GM19239 (cell line): Measurements from ENCODE around the gene SH2D3C.

Experiments used
- DNase-seq: peaks from one replicate; pipeline ENCODE4 v3.0.0; 2011; ENCODE audit warnings: low spot score; ENCODE audit not compliant: insufficient read length
- FAIRE-seq: peaks from 2 replicates; lab custom pipeline; 2011; peaks lifted over from hg19 to GRCh38; lab: Jason Lieb, UNC

Gene SH2D3C

GRCh38 chr9:127726871-127727270 lies 51.6 kb downstream of the SH2D3C start:
- DNase-seq (no peak), FAIRE-seq (no peak)

DNA sequence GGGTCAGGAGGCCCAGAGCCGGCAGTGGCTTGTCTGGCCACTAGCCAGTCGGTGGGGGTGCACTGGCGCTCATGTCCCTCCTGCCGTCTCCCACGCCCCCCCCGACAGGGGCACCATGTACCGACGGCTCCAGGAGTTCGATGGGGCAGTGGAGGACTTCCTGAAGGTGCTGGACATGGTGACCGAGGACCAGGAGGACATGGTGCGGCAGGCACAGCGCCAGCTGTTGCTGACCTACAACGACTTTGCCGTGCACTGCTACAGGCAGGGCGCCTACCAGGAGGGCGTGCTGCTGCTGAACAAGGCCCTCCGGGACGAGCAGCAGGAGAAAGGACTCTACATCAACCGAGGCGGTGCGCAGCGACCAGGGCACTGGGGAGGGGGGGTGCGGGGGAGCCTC lies 54.5 kb downstream of the SH2D3C start:
- DNase-seq, result no peak
- no peak for FAIRE-seq

DNA sequence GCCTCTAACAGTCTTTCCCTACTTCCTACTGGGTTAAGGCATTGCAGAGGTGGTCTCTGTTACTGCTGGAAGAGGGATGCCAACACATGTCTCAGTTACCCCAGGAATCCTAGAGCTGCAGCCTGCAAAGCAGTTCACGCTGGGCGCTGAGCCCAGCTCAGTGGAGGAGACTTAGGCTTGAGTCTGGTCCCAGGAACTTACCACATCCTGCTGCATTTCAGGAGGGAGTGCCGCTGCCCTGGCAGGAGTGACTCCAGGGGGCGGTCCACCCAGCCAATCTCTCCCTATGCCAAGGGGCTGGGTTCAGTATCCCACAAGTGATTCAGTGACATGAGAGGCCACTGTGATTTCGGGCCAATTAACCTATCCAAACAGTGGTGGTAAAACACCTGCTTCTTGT lies 55.0 kb downstream of the SH2D3C start:
- no peak for DNase-seq
- FAIRE-seq, result no peak

DNA sequence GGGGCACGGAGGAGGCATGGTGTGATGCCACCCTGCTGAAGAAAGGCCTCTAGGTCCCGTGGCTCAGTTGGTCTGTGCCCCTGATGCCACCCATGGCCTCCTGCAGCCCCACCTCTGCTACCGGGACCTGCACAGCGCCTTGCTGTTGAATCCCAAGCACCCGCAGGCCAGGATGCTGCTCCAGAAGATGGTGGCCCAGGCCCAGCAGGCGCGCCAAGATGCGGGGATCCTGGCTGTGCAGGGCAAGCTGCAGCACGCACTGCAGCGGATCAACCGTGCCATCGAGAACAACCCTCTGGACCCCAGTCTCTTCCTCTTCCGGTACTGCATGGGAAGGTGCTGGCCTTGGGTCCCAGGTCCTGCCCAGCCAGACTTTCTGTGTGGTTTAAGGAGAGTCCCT lies 55.5 kb downstream of the SH2D3C start:
- no peak for FAIRE-seq
- no peak for DNase-seq

DNA sequence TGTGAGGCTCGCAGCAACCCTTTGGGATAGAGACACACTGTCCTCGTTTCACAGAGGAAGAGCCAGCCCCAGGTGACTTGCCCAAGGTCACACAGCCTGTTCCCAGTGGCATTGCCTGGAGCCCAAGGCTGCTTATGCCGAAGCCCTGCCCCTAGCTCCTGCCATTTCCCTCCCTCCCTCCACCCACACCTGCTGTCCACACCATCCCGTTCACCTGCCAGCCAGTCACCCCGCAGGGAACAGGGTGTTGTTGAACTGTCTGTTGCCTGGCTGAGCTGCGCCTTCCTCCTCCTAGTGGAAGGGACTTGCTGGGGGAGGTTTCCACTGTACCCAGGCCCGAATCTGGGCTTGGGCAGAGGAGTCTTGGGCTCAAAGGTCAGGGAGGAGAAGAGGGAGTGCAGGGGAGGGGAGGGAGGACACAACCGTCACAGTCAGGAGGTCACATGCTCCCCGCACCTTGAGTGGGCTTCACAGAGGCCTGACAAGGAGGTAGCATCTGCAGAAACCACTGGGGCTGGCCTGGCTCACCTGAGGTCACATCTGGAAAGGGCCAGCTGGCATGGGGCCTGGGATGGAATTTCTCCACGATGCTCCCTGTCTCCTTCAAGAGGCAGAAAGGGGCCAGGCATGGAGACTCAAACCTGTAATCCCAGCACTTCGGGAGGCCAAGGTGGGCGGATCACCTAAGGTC lies 56.3 kb downstream of the SH2D3C start:
- FAIRE-seq (no peak), DNase-seq (no peak)

GRCh38 chr9:127721391-127721821 lies 57.1 kb downstream of the SH2D3C start:
- FAIRE-seq (no peak), DNase-seq (no peak)

- DNase-seq (no peak), FAIRE-seq (no peak)
These were observed 57.6 kb downstream of the SH2D3C start for GRCh38 chr9:127720865-127721227.

- DNase-seq (no peak), FAIRE-seq (no peak)
These were observed 58.2 kb downstream of the SH2D3C start for GRCh38 chr9:127720031-127720864.

DNA sequence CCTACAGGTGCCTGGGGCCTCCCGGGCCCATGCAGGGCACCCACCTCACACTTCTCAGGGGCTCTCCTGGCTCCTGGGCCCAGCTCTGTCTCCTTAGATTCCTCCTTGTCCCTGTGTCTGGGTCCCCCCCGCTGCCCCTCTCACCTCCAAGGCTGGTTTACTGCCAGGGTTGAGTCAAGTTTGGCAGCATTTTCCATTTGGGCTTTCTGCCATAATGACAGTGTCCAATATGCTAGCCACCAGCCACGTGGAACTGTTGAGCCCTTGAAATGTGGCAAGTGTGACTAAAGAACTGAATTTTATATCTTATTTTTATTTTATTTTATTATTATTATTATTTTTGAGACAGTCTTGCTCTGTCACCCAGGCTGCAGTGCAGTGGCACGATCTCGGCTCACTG lies 60.7 kb downstream of the SH2D3C start:
- DNase-seq, result no peak
- FAIRE-seq, result no peak

DNA sequence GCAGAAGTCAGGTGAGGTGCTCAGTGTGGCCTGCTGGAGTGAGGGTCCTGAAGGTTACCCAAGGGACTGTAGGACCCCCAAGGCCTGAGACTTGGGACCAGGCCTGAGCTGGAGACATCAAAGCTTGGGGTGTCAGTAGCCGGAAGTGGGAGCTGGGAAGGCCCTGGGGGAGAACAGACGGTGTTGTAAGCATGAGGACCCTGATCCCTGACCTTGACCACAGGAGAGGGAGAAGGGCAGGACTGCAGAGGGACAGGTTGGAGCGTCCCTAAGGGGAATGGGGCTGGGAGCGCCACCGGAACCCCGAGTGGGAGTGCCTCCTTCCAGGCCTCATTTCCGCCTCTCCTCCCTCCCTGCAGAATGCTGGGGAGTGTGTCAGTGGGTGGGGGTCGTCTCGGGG lies 62.1 kb downstream of the SH2D3C start:
- DNase-seq, result no peak
- no peak for FAIRE-seq

GRCh38 chr9:127715470-127716337 lies 62.8 kb downstream of the SH2D3C start, which contains the start of the genes PTRH1 and TTC16:
PTRH1 (minus strand) TSS chr9:127715663; CDS start chr9:127715639, 24 bp downstream.
TTC16 (plus strand) TSS chr9:127716079; CDS start chr9:127716146, 67 bp downstream.
- FAIRE-seq (peak; percentile 98), DNase-seq (peak; percentile 98)

DNA sequence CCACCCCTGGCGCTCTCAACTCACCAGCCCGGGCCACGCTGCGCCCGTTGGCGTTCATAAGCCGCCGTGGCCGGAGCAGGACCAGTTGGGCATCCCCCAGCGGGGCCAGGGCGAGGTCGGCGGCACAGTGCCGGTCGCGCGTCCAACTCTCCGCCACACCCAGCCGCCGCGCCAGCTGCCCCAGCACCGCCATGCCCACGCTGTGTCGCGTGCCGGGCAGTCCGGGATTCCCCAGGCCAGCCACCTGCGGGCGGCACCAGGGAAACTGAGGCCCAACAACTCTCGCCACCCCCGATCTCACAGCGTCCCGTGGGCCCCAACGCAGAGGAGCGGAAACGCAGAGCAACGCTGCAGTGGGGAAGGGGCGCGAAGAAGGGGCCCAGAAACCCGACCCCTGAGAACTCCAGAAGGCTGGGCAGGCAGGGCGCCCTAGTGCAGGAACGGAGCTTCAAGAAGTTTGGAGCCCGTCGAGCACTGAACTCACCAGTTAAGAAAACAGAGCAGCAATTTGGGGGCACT lies 63.5 kb downstream of the SH2D3C start:
- FAIRE-seq (no peak), DNase-seq (no peak)

DNA sequence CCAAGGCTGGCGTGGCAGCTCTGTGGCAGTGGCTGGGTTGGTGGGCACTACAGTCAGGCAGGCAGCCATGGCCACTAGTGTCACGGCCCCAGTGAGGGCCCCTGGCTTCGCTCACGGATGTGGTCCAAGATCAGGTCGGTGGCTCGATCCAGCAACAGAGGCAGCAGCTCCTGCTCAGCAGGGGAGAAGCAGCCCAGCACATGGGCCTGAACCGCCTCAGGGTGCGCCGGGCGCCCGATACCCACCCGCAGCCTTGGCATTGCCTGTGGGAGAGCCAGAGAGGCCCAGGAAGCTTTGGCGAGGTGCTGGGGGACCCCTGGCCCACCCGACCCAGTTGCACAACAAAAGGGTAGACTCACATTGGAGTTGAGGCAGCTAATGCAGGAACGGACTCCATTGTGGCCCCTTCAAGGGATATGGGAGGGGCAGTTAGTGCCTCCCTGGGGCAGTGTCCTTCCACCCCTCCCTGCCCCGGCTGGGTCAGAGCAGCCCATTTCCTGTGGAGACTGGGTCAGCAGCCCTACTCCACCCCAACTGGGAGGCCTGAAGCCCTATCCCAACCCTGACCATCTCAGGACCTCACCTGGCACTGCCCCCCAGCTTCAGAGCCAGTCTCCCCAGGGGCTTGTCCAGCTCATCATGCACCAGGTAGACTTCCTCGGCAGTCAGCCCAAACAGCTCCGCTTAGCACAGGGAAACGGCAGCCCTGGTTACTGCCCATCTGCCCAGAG lies 64.3 kb downstream of the SH2D3C start:
- DNase-seq (no peak), FAIRE-seq (no peak)

GRCh38 chr9:127712867-127713266 lies 65.6 kb downstream of the SH2D3C start:
- DNase-seq (no peak), FAIRE-seq (no peak)

- FAIRE-seq (no peak), DNase-seq (no peak)
These were observed 66.1 kb downstream of the SH2D3C start for GRCh38 chr9:127712371-127712770.

- DNase-seq, result no peak
These were observed 66.6 kb downstream of the SH2D3C start for GRCh38 chr9:127711831-127712274.

GRCh38 chr9:127711226-127711701 lies 67.2 kb downstream of the SH2D3C start:
- FAIRE-seq, result no peak
- DNase-seq, result no peak

More at GRCh38 chr9:127711831-127712274, 66.6 kb downstream of the SH2D3C start:
- FAIRE-seq, result no peak

DNA sequence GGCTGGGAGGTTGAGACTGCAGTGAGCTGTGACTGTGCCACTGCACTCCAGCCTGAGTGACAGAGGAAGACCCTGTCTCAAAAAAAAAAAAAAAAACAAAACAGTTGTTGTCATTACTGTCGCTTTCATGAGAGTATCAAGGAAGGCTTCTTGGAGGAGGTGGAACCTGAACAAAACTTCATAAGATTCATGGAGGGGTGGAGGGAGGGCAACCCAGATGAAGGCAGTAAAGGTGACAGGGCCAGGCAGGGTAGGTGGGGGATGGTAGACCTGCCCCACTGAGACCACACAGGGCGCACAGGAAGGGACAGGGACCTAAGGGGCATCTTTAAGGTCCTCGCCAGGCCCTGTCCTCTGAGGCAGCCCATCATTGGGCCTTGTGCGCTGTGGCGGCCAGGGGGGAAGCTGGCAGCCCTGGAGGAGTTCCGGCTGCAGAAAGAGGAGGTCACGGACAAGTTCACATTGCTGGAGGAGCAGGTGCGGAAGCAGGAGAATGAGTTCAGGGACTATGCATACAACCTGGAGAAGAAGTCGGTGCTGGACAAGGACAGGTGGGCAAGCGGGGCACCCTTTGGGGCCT lies 68.2 kb downstream of the SH2D3C start:
- no peak for FAIRE-seq
- DNase-seq, result no peak

- DNase-seq (no peak), FAIRE-seq (no peak)
These were observed 69.4 kb downstream of the SH2D3C start for GRCh38 chr9:127708952-127709587.
